NCI-H1694 (cell line): ENCODE results near the gene HMGA1.

ENCODE experiments used
- DNase-seq: peaks from one replicate; lab custom pipeline; 2025; lab: John Stamatoyannopoulos, UW

The HMGA1 gene, protein sequence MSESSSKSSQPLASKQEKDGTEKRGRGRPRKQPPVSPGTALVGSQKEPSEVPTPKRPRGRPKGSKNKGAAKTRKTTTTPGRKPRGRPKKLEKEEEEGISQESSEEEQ

DNA sequence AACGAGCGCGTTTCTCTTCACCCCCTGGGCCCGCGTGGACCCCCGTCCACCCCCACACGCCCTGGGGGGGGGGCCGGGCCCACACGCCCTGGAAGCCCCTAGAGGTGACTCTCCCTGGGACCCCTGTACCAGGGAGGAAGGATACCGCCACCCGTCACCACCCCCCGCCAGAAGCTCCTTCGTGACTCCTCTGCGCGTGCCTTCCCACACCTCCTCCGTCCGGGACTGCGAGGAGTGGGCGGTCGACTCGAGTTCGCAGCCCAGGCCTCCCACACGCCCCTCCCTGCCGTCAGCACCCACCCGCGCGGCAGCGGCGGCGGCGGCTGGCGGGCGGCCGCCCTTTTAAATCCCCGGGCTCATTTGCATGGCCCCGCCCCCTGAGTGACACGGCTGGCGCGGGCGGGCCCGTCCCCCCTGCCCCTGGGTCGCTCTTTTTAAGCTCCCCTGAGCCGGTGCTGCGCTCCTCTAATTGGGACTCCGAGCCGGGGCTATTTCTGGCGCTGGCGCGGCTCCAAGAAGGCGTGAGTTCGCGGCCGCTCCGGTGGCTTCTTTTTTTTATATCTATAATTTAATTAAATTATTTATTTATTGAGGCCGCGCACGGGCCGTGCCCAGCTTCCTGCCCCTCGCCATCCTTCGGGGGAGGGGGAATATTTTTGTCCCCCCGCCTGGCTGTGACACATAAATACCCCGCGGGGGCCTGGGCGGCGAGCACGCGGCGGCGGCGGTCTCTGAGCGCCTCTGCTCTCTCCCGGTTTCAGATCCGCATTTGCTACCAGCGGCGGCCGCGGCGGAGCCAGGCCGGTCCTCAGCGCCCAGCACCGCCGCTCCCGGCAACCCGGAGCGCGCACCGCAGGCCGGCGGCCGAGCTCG is at the start of gene HMGA1:
Gene HMGA1, plus strand, starts transcription at position 431 of the 873 bp plus-strand sequence. CDS start 3,908 bp downstream, outside the sequence.
- peak; percentile 60 for DNase-seq

DNA sequence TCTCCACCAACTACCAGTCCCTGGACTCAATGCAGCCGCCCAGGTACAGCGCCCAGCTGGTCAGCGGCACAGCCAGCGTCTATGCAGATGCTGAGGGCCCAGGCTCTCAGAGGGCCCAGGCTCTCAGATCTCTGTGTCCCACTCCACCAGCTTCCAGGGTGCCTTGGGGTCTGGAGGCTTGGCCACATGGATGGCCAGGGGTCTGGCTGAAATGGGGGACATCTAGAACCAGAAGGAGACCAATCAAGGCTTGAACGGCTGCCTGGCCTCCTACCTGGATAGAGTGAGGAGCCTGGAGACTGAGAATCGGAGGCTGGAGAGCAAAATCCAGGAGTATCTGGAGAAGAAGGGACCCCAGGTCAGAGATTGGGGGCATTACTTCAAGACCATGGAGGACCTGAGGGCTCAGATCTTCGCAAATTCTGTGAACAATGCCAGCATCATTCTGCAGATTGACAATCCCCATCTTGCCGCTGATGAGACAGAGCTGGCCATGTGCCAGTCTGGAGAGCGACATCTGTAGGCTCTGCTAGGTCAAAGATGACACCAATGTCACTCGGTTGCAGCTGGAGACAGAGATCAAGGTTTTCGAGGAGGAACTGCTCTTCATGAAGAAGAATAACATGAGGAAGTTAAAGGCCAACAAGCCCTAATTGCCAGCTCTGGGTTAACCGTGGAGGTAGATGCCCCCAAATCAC is 46.7 kb upstream of the HMGA1 start:
- peak; percentile 24 for DNase-seq

DNA sequence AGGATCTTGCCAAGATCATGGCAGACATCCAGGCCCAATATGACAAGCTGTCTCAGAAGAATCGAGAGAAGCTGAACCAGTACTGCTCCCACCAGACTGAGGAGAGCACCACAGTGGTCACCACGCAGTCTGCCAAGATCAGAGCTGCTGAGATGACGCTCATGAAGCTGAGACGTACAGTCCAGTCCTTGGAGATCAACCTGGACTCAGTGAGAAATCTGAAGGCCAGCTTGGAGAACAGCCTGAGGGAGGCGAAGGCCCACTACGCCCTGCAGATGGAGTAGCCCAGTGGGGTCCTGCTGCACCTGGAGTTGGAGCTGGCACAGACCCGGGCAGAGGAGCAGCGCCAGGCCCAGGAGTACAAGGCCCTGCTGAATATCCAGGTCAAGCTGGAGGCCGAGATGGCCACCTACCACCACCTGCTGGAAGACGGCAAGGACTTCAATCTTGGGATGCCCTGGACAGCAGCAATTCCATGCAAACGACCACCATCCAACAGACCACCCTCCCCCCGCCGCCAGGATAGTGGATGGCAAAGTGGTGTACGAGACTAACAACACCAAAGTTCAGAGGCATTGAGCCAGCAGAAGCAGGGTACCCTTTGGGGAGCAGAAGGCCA is 46.1 kb upstream of the HMGA1 start:
- DNase-seq, result no peak

DNA sequence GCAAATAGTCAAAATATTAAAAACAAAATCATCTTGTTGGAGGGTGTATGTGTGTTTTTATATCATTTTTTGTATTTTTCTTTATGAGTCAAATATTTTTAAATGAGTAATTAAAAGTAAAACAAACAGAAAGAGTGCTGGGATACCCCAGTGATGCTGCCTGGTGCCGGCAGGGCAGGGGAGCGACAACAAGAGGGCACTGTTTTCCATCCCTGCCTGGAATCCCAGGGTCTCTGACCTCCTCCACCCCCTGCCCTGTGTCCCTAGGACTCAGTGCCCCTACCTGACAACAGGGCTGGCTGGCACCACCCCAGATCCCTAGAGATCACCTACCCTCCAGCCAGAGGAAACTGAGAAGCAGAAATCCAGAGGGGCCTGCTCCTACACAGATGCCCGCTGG is 41.9 kb upstream of the HMGA1 start:
- DNase-seq, result no peak

DNA sequence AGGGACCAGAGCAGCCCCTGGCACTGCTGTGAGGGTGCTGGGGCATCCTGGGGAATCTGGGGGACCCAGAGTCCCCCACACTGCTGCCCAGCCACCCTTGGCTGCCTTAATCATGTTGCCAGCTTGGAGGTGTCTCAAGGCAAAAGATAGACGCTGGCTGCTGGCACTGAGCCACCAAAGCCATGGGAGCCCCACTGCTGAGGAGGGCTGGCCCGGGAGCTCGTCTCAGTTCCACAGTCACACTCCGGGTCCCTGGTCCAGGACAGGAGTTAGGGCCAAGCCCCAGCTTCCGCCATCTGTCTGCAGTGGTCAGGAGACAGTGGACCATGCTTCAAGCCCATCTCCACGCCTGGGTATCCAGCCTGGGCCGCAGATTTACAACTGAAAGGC is 41.0 kb upstream of the HMGA1 start:
- no peak for DNase-seq

DNA sequence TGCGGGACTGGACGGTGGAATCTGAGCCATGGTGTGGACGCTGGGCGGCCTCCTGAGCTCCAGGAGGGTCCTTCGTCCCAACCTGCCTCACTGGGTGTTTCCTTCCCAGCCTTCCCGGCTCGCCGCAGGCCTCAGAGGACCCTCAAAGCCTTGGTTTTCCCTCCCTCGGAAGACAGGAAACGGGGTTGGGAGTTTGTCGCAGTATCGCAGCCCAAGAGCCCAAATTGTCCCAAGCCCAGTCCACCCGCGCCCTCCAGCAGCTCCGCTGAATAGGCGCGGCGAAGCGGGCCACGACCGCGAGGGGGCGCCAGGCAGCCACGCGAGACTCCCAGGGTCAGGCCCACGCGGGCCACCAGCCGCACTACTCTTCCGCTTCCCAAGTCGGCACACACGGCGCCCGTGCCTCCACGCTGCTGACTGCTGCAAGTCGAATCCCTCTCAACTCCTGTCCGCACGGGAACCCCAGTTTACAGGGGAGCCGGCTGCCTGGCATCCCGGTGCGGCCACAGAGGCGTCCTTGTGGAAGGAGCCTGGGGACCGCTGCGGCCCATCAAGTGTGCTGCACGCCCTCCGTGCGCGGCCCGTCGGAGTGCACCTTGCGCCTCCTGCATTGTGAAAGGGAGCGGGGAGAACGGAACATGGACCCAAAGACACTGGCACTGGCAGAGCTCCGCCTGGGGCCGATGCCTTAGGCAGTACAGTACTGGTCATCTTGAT is 40.4 kb upstream of the HMGA1 start:
- peak; percentile 2 for DNase-seq

DNA sequence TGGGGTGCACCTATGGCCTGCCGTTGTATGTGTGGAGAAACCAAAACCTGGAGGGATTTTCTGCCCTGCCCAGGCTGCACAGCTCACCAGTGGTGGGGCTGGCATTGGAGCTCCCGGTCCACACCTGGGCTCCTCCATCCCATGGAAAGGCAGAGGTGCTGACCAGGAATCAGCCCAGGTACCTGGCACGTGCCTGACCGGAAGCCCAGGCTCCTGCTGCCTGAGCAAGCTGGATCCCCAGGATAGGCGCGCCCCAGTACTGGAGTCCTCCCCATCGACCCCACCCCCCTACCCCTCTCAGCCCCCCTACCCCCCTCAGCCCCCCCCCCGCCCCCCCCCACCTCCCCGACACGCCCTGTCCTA is 39.9 kb upstream of the HMGA1 start:
- no peak for DNase-seq

DNA sequence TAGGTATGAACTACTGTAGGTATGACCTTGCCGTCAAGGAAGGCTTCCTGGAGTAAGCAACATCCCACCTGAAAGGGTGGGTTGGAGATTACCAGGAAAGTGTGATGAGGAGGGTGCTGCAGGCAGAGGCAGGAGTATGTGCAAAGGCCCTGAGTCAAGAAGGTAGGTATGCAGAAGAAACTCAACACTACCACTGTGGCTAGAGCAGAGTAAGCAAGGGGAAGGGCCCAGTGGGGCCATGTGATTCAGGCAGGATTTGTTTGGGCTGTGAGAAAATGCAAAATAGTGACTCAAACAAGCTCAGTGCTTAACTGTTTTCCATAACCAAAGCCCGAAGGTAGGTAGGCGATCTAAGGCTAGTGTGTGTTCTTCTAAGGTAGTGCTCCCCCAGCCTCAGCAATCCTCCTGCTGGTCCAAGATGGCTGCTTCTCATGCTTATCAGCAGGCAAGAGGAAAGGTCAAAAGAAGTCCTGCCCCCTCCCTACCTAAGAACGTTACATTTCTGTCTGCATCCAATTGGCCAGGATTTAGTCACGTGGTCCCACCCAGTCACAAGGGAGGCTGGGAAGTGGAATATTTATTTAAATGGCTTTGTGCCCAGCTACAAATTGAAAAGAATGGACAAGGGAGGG is 36.2 kb upstream of the HMGA1 start:
- no peak for DNase-seq

DNA sequence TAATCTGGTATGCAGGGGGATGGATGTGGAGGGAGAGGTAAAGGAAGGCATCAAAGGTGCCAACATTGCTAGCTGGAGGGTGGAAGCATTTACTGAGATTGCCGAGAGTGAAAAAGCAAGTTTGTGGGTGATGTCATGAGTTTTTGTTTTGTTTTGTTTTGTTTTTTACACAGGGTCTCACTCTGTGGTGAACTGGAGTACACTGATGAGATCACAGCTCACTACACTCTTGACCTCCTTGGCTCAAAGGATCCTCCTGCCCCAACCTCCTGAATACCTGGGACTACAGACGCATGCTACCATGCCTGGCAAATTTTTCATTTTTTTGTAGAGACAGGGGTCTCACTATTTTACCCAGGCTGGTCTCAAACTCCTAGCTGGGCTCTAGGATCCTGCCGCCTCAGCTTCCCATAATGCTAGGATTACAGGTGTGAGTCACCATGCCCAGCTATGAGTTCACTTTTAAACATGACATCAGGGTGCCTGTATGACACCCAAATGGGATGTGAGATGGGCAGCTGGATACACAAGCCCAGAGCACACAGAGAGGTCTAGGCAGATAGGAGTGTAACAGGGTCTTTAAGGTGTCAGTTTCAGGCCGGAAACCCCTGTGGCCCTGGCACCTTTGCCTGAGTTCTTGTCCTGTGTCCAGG is 35.1 kb upstream of the HMGA1 start:
- DNase-seq, result no peak

DNA sequence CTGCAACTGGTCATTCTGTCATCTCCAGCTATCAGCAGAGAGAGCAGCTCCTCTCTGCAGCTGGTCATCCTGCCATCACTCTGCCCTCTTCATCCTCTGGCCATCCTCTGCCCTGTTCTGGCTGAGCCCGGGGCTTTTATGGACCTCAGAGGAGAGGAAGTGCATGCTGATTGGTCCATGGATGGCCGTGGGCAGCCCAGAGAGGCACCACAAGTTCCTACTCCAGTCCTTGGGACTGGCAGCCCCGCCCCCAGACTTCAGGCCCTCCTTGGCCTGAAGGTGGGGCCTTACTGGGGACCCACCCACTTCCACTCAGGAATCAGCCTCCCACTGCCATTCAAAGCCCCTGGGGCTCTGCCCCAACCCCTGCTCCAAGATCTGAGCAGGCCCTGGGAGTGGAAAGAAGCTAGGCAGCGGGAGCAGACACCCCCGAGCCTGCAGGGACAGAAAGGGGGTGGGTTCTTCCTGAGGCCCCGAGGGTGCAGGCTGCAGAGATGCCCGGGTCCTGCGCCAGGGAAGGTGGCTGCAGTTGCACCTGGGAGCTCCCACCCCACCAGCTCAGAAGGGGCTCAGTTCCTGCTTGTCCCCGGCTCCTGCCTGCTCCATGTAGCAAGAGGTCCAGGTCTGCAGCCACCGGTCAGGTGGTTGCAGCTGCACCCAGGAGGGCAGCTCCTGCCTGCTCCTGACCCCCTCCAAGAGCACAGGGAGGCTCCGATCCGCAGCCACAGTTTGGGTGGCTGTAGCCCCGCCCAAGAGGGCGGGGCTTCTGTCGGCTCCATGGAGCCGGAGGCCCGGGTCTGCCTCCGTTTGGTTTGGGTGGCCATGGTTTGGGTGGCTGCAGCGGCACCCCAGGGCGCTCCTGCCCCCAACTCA is 34.1 kb upstream of the HMGA1 start:
- no peak for DNase-seq

DNA sequence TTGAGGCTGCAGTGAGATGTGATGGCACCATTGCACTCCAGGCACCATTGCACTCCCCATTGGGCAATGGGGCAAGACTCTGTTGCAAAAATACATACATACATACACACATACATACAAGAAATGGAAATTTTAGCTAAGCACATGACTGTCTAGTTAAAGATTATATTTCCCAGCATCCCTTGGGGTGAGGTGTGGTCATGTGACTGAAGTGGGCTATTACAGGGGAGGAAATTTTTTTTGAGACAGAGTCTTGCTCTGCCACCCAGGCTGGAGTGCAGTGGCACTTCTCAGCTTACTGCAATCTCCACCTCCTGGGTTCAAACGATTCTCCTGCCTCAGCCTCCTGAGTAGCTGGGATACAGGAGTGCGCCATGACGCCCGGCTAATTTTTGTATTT is 32.0 kb upstream of the HMGA1 start:
- DNase-seq, result no peak

DNA sequence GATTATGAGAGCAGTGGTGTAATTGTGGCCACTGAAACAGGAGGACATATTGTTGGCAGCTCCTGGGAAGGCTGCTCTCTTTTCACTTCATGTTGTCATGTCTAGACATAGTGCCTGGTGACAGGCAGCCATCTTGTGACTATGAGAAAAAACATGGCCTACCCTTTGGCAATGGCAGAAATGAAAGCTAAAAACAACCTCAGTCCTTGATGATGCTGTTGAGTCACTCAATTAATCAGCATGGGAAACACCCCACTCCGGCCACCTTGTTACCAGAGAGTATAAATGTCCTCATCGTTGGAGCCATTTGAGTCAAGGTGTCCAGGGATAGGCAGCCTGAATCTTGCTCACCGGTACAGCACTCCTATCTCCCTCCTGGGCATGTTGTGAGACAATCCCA is 31.2 kb upstream of the HMGA1 start:
- DNase-seq, result no peak

DNA sequence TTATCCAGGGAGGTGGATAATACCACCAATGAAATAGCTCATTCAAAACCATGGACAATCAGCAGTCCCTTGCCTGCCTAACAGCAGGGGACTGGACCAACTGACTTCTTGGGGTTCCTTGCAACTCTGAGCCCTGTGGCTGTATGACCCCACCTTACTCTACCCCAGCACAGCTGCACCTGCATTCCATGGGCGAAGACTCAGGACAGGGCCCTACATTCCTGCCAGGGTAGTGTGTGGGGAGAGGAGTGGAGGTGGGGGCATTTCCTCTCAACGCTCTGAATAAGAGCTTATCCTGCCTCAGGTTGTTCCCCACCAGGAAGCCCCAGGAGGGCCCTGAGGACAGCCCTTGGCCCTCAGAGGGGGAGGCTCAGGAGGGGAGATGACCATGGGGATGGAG is 30.8 kb upstream of the HMGA1 start:
- no peak for DNase-seq

DNA sequence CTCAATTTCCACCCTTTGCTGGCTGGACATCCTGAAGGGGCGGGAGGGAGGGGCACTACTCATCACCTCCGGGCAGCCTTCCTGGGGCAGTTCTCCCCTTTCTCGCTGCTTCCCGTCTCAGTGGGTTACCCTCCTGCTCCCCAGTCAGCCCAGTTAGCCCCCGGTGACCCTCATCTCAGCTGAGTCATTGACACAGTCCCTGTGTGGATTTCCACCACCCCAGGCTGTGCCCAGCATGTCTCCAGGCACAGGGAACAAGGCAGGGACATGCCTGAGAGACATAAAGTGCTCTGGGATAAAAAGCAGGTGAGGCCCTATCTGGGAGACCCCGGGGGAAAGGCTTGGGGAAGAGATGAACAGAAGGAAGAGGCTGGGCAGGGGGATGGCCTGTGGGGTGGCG is 29.9 kb upstream of the HMGA1 start:
- no peak for DNase-seq

DNA sequence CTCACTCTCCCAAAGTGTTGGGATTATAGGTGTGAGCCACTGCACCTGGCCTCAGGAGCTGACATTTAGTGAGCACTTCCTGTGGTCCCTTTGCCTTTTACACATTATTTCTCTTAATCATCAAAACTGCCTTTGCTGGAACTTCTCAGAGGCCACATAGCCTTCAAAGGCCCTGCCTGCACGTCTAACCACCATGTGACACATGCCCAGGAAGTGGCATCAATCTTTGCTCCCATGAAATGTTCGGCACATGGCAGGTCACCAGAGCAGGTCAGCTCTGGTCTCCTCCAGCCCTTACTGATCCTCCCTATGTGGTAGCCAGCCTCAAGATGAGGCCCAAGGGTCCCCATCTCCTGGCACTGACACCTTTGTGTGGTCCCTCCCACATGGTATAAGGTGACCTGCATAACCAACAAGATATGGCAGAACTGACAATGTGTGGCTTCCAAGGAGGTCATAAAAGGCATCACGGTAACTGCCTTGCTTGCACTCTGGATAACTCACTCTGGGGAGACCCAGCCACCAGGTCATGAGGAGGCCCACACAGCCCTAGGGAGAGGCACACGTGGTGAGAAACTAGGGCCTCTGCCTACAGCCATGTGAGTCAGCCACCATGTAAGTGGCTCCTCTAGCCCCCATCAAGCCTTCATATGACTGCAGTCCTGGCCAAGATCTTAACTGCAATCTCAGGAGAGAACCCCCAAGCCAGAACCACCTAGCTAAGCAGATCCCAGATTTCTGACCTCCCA is 28.8 kb upstream of the HMGA1 start:
- DNase-seq, result no peak

DNA sequence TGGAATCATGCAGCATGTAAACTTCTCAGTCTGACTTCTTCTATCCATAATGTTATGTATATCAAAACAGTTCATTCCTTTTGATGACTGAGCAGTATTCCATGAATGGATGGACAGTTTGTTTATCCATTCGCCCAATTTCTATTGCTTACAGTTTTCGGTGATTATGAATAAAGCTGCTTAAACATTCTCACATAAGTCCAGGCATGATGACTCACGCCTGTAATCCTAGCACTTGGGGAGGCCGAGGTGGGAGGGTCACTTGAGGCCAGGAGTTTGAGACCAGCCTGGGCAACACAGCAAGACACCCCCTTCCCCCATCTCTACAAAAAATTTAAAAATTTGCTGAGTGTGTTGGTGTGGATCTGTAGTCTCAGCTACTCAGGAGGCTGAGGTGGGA is 22.9 kb upstream of the HMGA1 start:
- no peak for DNase-seq

DNA sequence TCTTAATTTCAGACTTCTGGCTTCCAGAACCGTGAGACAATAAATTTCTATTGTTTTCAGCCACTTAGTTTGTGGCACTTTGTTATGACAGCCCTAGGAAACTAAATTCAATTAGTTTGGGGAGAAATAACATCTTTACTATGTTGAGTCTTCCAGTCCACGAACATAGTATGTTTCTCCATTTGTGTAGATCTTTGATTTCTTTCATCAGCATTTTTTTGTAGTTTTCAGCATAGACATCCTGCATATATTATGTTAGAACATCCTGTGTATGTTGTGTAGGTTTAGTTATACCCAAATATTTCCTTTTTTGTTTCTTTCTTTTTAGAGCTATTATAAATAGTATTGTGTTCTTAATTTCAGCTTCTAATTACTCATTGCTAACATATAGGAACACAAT is 18.0 kb upstream of the HMGA1 start:
- no peak for DNase-seq

DNA sequence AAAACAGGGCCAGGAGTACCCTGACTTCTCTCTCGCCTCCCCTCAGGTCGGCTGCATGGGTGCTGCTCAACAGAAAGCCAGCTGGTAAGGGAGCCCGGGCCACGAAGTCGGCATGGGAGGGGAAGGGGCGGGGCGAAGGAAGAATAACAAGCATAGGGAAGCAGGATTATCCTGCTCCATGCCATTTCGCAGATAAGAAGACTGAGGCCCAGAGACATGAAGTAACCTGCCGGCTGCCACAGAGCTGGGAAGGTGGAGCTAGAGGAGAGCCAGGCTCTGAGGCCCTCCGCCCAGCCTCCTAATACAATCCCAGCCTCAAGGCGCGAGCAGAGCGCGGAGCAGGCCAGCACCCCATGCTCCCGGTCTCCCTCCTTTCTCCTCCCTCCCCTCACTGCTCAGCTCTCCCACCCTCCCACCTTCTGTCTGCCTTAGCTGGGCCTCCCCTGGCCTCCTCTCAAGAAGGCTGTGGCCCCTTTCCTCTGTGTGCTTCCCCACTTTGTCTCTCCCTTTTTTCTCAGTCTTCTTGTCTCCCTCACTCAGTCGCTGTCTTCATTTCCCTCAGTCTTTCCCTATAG is 13.2 kb upstream of the HMGA1 start:
- no peak for DNase-seq
